GM12872 (cell line): ENCODE measurements around the gene C1QTNF4.

Source experiments
- CTCF ChIP-seq: IDR thresholded peaks from 3 replicates; pipeline ENCODE4 v1.5.1; 2011; ENCODE audit warnings: low read depth, mild to moderate bottlenecking, low read length, moderate library complexity; ENCODE audit not compliant: insufficient read depth

C1QTNF4 gene

DNA sequence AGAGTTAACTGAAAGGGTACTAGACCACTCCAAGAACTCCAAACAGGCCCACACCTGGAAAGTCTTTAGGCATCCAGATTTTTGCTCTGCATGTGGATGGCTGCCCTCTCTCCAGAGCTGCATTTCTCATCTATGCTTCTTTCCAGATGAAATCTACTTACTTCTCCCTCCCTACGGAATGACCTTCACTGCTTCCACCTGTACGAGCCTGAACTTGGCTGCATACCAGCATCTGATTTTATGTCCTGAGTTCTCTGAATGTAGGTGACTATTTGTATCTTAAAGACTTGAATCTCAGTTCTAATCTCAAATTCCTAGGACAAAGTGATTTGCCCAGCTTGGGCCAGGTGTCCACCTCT, 54.6 kb downstream of the C1QTNF4 start:
- no peak for TF ChIP-seq CTCF
